Measurements from ENCODE around the gene CD163L1. TPM values are rescaled to one million over a fixed set of nuclear protein-coding genes. Genes with fewer than 3 reads are reported as not detected.

Gene CD163L1
- total RNA-seq, 4 donors from 2014 or later, result 1.3 to 2.9 (median 1.6) TPM

DNA sequence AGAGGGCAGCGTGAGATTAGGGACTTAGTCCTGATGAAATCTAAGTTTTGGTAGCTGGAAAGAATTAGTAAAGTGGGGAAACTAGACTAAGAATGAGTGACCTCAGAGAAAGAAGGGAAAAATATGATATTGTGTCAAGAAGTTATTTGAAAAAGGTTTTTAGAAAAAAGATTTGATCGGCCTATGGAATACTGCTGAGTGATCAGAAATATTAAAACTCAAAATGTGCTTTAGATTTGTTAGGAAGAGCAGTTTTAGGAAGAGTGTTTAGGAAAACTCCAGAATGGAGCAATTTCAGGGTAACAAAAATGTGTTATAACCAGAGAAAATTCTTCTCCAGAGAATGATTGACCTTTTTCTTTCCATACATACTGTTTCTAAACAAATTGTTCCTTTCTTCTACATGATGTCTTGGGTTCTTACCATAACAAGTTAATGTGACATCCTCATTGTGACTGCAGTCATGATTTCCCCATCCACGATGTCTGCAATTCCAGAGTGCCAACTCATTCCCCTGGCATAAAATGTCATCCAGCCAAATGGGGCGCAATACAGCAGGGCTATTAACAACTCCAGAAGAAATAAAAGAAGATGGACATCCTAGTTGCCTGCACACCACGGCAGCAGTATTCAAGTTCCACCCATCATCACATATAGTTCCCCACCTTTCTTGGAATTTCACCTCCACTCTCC, 11.8 kb downstream of the CD163L1 start:
- no peak overlapping the region for H3K4me3 ChIP-seq

DNA sequence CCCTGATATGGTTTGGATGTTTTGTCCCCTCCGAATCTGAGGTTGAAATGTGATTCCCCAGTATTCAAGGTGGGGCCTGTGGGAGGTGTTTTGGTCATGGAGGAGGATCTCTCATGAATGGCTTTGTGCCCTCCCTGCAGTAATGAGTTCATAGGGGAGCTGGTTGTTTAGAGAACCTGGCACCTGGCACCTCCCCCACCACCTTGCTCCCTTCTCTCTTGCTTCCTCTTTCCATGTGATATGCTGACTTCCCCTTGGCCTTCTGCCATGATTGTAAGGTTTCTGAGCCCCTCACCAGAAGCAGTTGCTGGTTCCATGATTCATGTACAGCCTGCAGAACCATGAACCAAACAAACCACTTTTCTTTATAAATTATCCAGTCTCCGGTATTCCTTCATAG, 32.6 kb downstream of the CD163L1 start:
- TF ChIP-seq POLR2AphosphoS5 (IDR thresholded peaks at IDR 0.05), result no peak
- TF ChIP-seq, protein P1, sequence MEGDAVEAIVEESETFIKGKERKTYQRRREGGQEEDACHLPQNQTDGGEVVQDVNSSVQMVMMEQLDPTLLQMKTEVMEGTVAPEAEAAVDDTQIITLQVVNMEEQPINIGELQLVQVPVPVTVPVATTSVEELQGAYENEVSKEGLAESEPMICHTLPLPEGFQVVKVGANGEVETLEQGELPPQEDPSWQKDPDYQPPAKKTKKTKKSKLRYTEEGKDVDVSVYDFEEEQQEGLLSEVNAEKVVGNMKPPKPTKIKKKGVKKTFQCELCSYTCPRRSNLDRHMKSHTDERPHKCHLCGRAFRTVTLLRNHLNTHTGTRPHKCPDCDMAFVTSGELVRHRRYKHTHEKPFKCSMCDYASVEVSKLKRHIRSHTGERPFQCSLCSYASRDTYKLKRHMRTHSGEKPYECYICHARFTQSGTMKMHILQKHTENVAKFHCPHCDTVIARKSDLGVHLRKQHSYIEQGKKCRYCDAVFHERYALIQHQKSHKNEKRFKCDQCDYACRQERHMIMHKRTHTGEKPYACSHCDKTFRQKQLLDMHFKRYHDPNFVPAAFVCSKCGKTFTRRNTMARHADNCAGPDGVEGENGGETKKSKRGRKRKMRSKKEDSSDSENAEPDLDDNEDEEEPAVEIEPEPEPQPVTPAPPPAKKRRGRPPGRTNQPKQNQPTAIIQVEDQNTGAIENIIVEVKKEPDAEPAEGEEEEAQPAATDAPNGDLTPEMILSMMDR (IDR thresholded peaks at IDR 0.05), result no peak
- no peak for TF ChIP-seq POLR2A (IDR thresholded peaks at IDR 0.05; ENCODE audit: low read depth)
- TF ChIP-seq EP300 (IDR thresholded peaks at IDR 0.05), result no peak
- H3K9me3 ChIP-seq, result peaks cover 0 to 4% (median 0%) of the 10 kb centered on the region in 4 donors
- 67% methylated on average over 2 of the region's 2 CpGs for WGBS
- no peak for DNase-seq (ENCODE audit: extremely low spot score)
- H3K27ac ChIP-seq (replicated peaks in 1 of 4), result no peak overlapping the region
- H3K36me3 ChIP-seq, result no peaks in the 10 kb centered on the region
- H3K4me3 ChIP-seq, result no peak overlapping the region
- no peaks in the 10 kb centered on the region for H3K27me3 ChIP-seq
- no peaks in the 10 kb centered on the region for H3K4me1 ChIP-seq
- intact Hi-C loops (cut with DNase I), result no loop called here

More for the DNA sequence above, 11.8 kb downstream of the CD163L1 start:
- Histone ChIP-seq H3K27ac (replicated peaks in 1 of 4) (no peak overlapping the region), H3K4me1 (no peaks in the 10 kb centered on the region), H3K27me3 (no peaks in the 10 kb centered on the region), H3K9me3 (no peaks in the 10 kb centered on the region), H3K36me3 (no peaks in the 10 kb centered on the region)
- no peak for TF ChIP-seq POLR2AphosphoS5 (IDR thresholded peaks at IDR 0.05)
- TF ChIP-seq POLR2A (IDR thresholded peaks at IDR 0.05; ENCODE audit: low read depth), result no peak
- TF ChIP-seq, protein P1 (IDR thresholded peaks at IDR 0.05), result no peak
- 81% methylated on average over 5 of the region's 5 CpGs for WGBS
- intact Hi-C loops (cut with DNase I), result no loop called here
- no peak for DNase-seq (ENCODE audit: extremely low spot score)

DNA sequence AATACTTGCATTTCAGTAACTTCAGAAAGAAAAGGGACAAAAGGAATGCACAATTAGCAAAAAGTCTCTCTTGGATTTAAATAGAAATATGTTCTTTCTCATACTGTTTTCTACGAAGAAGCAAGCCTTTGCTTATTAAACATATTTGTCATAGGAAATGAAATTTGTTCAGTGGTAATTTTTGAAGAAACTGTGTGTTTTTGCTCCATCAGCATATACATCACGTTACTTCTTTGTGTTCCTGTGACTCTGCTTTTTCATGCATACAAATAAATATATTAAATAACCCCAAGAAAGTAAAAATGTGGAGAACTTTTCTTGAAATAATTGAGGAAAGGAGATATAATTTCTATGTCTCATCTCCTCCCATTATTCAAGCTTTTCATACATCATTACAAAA, 39.7 kb downstream of the CD163L1 start:
- TF ChIP-seq EP300 (IDR thresholded peaks at IDR 0.05) (no peak), POLR2AphosphoS5 (IDR thresholded peaks at IDR 0.05) (no peak), POLR2A (IDR thresholded peaks at IDR 0.05; ENCODE audit: low read depth) (no peak)
- TF ChIP-seq, protein P1 (IDR thresholded peaks at IDR 0.05), result no peak
- Histone ChIP-seq H3K36me3 (no peaks in the 10 kb centered on the region), H3K4me3 (no peak overlapping the region), H3K27me3 (no peaks in the 10 kb centered on the region), H3K4me1 (no peaks in the 10 kb centered on the region), H3K27ac (replicated peaks in 1 of 4) (no peak overlapping the region), H3K9me3 (no peaks in the 10 kb centered on the region)
- intact Hi-C loops (cut with DNase I), result no loop called here
- DNase-seq (ENCODE audit: extremely low spot score), result no peak
- WGBS, result 59% methylated on average over 2 of the region's 2 CpGs

DNA sequence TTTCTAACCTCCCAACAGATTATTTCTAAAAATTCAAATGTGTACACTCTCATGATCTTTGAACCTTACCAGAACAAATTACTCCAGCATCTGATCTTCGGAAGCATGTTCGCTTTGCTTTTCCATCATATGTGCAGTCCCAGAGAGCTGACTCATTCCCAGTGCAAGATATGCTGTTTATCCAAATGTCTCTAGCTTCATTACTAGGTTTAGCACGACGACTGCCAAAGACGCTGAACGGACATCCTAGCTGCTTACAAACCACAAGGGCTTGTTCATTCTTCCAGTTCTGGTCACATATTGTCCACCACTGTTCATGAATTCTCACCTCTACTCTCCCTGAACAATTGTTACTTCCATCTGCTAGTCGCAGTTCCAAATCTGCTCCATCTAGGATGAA, 40.5 kb downstream of the CD163L1 start:
- H3K4me3 ChIP-seq, result no peak overlapping the region
- no peaks in the 10 kb centered on the region for H3K9me3 ChIP-seq
- no peak for DNase-seq (ENCODE audit: extremely low spot score)
- intact Hi-C loops (cut with DNase I), result no loop called here
- H3K36me3 ChIP-seq, result no peaks in the 10 kb centered on the region
- H3K27ac ChIP-seq (replicated peaks in 1 of 4), result no peak overlapping the region
- no peaks in the 10 kb centered on the region for H3K4me1 ChIP-seq
- WGBS, result 69% methylated on average over 7 of the region's 7 CpGs
- TF ChIP-seq, protein P1 (IDR thresholded peaks at IDR 0.05), result no peak
- TF ChIP-seq EP300 (IDR thresholded peaks at IDR 0.05) (no peak), POLR2AphosphoS5 (IDR thresholded peaks at IDR 0.05) (no peak), POLR2A (IDR thresholded peaks at IDR 0.05; ENCODE audit: low read depth) (no peak)
- H3K27me3 ChIP-seq, result no peaks in the 10 kb centered on the region

DNA sequence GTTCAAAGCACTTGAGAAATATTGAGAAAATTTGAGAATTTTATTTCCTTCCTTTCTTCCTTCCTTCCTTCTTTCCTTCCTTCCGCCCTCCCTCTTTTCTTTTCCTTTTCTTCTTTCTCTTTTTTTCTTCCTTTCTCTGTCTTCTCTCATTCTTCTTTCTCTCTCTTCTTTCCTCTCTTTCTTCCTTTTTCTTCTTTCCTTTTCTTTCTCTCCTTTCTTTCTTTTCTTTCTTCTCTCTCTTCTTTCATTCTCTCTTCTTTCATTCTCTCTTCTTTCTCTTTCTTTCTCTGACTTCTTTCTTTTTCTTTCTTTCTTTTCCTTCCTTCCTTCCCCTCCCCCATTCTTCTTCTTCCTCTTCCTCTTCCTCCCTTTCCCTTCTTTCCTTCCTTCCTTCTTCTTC, 44.9 kb downstream of the CD163L1 start:
- Histone ChIP-seq H3K27ac (replicated peaks in 1 of 4) (no peak overlapping the region), H3K9me3 (no peaks in the 10 kb centered on the region), H3K27me3 (no peaks in the 10 kb centered on the region), H3K36me3 (no peaks in the 10 kb centered on the region), H3K4me3 (no peak overlapping the region), H3K4me1 (no peaks in the 10 kb centered on the region)
- intact Hi-C loops (cut with DNase I), result no loop called here
- TF ChIP-seq, protein P1 (IDR thresholded peaks at IDR 0.05), result no peak
- TF ChIP-seq POLR2A (IDR thresholded peaks at IDR 0.05; ENCODE audit: low read depth), result no peak
- no peak for TF ChIP-seq EP300 (IDR thresholded peaks at IDR 0.05)
- TF ChIP-seq POLR2AphosphoS5 (IDR thresholded peaks at IDR 0.05), result no peak
- DNase-seq (ENCODE audit: extremely low spot score), result no peak
- 90% methylated on average over 1 of the region's 1 CpG for WGBS
